Cardiac fibroblast (primary cell): ENCODE measurements around the gene STK17A.

Experiments used
- DNase-seq, 2 donors: peaks; one replicate each; pipeline versions ENCODE4 v3.0.0 to v3.0.0-alpha.2; 2010; ENCODE audit warnings: low read depth in 2 of 2
- H3K4me3 ChIP-seq, 2 donors: replicated peaks in 1 of 2; 1 replicate in 1 of 2; 2 replicates in 1 of 2; pipeline ENCODE4 v1.5.1; 2011; ENCODE audit warnings: low read depth in 2 of 2, low read length in 2 of 2, mild to moderate bottlenecking in 2 of 2, moderate library complexity in 1 of 2
- CTCF ChIP-seq: IDR thresholded peaks from one replicate; pipeline ENCODE4 v1.5.1; 2011; ENCODE audit warnings: low read depth, mild to moderate bottlenecking, low read length, inconsistent platforms

STK17A gene

GRCh38 chr7:43612128-43612527, 29.2 kb downstream of the STK17A start:
- no peak for TF ChIP-seq CTCF
- DNase-seq, result peak; percentile 26 to 57
- H3K4me3 ChIP-seq, result no peak overlapping the region

- no peak overlapping the region for H3K4me3 ChIP-seq
- DNase-seq, result peak; percentile 48 to 68
- TF ChIP-seq CTCF, result no peak
These were observed 30.0 kb downstream of the STK17A start for GRCh38 chr7:43612599-43613589.

DNA sequence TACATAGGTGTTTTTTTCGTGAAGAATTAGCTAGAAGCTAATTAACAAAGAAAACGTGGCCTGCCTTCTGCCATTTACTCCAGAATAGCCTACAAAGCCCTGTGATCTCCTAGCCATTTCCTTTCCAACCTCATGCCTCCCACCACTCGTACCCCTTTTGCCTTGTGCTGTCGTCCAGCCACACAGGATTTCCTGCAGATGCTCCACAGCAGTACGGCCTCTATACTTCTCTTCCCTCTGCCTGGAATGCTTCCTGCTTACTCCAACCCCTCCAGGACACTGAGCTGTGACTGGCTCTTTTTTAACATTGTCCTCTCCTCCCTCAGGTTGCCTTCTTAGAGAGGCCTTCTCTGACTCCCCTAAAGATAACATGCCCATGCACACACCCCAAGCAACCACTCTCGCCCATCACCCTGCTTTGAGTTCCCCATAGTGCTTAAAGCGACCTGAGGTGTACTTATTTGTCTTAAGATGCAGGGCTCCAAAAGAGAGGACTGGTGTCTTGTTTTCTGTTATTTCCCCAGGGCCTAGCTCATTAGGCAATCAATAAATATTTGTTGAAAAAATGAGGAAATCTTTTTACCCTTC, 32.7 kb downstream of the STK17A start:
- no peak for DNase-seq
- no peak for TF ChIP-seq CTCF
- no peak overlapping the region for H3K4me3 ChIP-seq

DNA sequence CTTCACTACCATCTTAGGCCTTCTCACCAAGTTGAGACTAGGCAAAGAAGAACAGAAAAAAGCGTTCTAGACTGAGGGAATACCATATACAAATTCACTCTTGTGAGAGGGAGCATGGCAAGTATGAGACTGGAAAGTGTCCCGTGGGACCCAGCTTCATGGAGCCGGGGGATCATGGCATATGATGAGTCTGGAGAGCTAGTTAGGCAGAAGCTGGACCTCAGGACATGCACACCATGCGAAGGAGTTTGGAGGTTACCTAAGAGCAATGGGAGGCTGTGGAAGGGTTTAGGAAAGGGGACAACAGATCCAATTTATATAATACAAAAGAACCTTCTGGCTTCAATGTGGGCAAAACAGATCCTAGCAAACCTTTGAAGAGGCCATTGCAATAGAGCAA, 34.1 kb downstream of the STK17A start:
- no peak for DNase-seq
- no peak for TF ChIP-seq CTCF
- H3K4me3 ChIP-seq, result no peak overlapping the region

DNA sequence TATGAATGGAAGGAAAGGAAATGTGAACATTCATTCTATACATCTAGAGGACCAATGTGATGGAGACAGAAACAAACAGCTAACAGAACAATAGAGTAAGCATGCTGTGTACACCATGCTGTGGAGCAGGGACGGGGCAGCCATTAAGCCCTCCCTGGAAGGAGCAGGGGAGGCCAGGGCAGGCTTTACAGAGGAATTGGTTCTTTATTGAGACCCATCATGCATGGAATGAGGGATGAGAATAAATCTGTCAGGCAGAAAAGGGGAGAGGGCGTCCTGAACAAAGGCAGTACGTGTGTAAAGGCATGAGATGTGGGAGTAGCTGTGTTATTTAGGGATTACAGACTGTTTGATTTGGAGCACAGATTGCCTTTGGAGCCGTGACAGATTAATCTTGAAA, 35.2 kb downstream of the STK17A start:
- no peak overlapping the region for H3K4me3 ChIP-seq
- TF ChIP-seq CTCF, result no peak
- no peak for DNase-seq

DNA sequence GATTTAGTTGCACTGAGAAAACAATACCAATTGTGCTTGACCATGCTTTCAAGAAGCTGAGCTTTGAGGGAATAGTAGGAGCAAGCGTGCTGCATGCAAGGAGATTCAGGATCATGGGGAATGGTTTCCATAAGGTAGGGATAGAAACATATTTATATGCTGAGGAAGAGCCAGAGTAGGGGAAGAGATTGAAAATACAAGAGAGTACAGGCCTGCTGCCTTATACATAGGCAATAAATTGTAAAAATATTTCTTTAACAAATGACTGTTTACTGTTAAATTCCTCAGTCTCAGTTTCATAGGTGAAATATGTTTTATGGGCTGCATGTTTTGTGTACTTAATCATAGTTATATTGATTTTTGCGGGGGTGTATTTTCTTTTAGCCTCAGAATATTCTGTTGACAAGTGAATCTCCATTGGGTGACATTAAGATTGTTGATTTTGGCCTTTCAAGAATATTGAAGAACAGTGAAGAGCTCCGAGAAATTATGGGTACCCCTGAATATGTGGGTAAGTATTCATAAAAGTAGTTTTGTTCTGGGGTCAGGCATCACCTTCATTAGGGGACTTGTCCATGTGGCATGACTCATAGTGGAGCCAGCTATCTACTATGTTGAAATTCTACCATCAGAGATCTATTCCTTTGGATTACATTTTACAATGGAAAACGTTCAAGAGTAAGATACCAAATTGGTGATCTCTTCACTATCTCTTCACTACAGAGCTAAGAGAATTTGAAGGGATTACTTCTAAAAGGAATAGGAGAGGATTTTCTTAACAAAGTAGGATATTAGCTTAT, 36.5 kb downstream of the STK17A start:
- no peak for TF ChIP-seq CTCF
- no peak overlapping the region for H3K4me3 ChIP-seq
- no peak for DNase-seq
